ENCODE measurements around the gene CD109.
"Not testable (repeated sequence)": the region's sequence is repeated elsewhere in the genome, so short reads cannot be mapped to it uniquely, and the experiment has no call there.

CD109 gene

DNA sequence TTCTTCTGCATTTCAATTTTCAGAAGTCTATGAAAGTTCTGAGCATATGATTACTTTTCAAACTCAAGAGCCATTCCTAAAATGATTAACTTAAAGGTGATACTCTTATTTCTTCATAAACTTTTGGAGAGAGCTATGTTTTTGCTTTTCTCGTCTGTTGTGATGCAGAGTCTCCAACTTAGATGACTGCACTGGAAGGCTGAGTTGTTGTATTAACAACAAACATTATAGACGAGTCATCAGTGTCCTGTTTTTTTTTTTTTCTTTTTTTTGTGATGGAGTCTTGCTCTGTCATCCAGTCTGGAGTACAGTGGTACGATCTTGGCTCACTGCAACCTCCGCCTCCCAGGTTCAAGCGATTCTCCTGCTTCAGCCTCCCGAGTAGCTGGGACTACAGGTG is 101.9 kb downstream of the CD109 start:
- no peak for TF ChIP-seq ZFX (IDR thresholded peaks at IDR 0.05)
- TF ChIP-seq, protein P1, sequence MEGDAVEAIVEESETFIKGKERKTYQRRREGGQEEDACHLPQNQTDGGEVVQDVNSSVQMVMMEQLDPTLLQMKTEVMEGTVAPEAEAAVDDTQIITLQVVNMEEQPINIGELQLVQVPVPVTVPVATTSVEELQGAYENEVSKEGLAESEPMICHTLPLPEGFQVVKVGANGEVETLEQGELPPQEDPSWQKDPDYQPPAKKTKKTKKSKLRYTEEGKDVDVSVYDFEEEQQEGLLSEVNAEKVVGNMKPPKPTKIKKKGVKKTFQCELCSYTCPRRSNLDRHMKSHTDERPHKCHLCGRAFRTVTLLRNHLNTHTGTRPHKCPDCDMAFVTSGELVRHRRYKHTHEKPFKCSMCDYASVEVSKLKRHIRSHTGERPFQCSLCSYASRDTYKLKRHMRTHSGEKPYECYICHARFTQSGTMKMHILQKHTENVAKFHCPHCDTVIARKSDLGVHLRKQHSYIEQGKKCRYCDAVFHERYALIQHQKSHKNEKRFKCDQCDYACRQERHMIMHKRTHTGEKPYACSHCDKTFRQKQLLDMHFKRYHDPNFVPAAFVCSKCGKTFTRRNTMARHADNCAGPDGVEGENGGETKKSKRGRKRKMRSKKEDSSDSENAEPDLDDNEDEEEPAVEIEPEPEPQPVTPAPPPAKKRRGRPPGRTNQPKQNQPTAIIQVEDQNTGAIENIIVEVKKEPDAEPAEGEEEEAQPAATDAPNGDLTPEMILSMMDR (conservative IDR thresholded peaks at IDR 0.05), result no peak

DNA sequence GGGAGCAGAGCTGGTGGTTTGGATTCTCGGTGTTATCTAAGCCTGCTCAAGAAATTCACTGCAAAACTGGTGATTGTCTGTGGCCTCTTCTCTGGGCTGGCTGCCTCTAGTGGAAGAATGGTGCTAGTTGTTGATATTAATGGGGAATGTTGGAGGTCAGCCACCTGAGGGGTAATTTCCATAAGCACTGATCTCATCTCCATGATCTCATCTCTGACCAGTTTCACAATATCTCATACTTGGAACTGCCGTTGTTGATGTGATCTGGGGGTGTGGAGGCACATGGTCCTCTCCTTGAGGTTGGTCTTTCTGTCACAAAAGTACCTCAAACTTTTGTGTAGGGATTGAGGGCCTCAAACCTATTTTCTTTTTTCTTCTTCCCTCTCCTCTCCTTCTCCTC is 102.6 kb downstream of the CD109 start:
- H3K27ac ChIP-seq, result no peak overlapping the region
- TF ChIP-seq, protein P1 (conservative IDR thresholded peaks at IDR 0.05), result peak; percentile 29
- no peak for TF ChIP-seq ZFX (IDR thresholded peaks at IDR 0.05)

More for the DNA sequence above, 101.9 kb downstream of the CD109 start:
- no peak overlapping the region for H3K27ac ChIP-seq

DNA sequence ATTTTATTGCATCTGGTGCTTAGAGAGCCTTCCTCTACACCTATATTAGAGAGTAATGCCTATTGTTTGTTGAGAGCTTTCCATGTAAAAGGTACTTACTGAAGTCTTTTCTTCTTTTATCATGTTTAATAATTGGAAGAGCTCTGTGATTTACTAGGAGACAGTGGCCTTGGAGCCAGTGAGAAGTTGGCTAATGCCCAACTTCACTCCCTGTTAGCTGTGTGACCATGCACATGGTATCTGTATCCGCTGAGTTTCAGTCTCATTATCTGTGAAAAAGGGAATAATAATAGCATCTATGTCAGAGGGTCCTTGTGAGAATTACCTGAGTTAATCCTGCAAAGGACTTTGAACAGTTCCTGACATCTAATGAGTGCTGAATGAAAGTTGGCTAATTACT is 105.0 kb downstream of the CD109 start:
- H3K27ac ChIP-seq, result no peak overlapping the region
- TF ChIP-seq, protein P1 (conservative IDR thresholded peaks at IDR 0.05), result no peak
- no peak for TF ChIP-seq ZFX (IDR thresholded peaks at IDR 0.05)

DNA sequence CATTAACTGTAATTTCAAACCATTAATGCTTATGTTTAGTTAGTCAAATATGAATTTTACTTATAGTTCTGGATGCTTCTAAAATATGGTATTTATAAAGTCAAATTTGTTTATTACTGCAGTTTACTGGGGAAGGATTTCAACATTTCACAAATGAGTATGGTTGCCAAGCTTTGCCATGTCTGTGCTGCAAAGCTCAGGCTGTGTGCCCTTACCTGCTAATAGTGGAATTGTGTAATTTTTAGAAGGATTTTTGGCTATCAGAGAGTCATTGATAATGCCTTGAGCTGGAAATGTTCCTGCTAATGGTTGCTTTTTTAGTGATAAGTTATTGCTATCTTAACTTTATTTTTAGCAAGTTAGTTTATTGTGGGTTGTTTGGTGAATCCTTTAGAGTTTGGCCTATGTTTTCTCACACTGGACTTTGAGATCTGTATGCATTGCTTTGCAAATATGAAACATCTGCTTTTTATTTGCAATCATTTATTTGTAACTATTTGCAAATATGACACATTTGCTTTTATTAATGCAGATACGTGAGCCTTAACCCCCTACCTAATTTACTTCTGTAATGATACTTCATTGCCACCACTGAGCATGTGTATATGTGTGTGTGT is 105.8 kb downstream of the CD109 start:
- no peak overlapping the region for H3K27ac ChIP-seq
- no peak for TF ChIP-seq ZFX (IDR thresholded peaks at IDR 0.05)
- TF ChIP-seq, protein P1 (conservative IDR thresholded peaks at IDR 0.05), result no peak

DNA sequence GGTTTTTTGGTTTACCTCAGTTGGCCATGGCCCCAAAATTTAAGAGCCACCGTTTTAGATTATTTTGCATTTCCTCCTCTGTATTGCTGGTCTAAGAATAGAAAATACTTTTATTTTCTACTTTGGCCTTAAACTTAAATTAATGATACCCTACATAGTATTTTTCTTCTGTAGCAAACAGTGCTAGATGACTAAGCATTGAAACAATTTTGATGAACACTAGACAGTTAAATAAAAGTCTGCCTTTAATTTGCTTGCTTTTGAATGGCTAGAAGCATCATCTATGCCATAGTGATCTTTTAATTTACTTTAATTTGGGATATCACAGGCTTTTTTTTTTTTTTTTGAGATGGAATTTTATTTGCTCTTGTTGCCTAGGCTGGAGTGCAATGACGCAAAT is 106.4 kb downstream of the CD109 start:
- TF ChIP-seq, protein P1 (conservative IDR thresholded peaks at IDR 0.05), result no peak
- no peak for TF ChIP-seq ZFX (IDR thresholded peaks at IDR 0.05)
- H3K27ac ChIP-seq, result no peak overlapping the region

DNA sequence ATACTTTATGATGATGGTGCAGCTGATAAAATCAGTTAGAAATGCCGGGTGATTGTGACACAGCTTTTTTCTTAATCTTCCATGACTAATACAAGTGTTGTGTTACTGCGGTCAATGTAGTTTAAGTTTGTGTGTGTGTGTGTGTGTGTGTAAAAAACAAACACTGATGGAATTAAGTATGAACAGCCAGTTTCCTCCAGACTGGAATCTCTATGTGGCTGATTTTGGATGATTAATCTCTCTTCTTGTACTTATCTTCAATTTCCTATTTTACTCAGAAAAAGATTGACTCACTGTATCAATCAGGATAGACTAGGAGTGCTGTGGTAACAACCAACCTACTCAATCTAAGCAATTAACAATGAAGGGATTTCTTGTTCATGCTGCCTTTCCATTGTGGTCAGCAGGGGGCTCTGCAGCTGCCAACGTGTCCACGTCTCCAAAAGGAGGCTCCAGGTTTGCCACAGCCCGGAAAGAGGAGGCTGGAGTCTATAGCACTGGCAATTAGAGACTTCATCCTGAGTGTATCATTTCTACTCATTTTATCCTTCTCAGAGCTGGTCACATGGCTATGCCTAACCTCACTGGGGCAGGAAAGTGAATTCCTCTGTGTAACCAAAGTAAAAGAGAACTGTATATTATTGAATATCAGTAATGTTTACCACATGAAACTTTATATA is 107.7 kb downstream of the CD109 start:
- no peak for TF ChIP-seq ZFX (IDR thresholded peaks at IDR 0.05)
- TF ChIP-seq, protein P1 (conservative IDR thresholded peaks at IDR 0.05), result peak; percentile 77
- no peak overlapping the region for H3K27ac ChIP-seq

DNA sequence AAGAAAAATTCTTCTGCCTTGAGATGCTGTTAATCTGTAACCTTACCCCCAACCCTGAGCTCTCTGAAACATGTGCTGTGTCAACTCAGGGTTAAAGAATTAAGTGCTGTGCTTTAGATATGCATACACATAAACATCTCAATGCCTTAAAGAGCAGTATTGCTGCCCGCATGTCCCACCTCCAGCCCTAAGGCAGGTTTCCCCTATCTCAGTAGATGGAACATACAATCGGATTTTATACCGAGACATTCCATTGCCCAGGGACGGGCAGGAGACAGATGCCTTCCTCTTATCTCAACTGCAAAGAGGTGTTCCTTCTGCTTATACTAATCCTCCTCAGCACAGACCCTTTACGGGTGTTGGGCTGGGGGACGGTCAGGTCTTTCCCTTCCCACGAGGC is 109.2 kb downstream of the CD109 start:
- H3K27ac ChIP-seq, result not testable (repeated sequence)

DNA sequence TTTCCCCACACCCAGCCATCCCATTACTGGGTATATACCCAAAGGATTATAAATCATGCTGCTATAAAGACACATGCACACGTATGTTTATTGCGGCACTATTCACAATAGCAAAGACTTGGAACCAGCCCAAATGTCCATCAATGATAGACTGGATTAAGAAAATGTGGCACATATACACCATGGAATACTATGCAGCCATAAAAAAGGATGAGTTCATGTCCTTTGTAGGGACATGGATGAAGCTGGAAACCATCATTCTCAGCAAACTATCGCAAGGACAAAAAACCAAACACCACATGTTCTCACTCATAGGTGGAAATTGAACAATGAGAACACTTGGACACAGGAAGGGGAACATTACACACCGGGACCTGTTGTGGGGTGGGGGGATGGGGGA is 110.0 kb downstream of the CD109 start:
- H3K27ac ChIP-seq, result not testable (repeated sequence)

Data from C4-2B (cell line).